NCI-H345 treated with DMSO at 0.1 percent for 48 hours (cell line): ENCODE measurements around the gene KBTBD3.
"Not testable (repeated sequence)": the region's sequence is repeated elsewhere in the genome, so short reads cannot be mapped to it uniquely, and the experiment has no call there.

Source experiments
- DNase-seq: peaks from one replicate; lab custom pipeline; 2025; ENCODE audit not compliant: unreplicated experiment; lab: John Stamatoyannopoulos, UW

Gene KBTBD3

DNA sequence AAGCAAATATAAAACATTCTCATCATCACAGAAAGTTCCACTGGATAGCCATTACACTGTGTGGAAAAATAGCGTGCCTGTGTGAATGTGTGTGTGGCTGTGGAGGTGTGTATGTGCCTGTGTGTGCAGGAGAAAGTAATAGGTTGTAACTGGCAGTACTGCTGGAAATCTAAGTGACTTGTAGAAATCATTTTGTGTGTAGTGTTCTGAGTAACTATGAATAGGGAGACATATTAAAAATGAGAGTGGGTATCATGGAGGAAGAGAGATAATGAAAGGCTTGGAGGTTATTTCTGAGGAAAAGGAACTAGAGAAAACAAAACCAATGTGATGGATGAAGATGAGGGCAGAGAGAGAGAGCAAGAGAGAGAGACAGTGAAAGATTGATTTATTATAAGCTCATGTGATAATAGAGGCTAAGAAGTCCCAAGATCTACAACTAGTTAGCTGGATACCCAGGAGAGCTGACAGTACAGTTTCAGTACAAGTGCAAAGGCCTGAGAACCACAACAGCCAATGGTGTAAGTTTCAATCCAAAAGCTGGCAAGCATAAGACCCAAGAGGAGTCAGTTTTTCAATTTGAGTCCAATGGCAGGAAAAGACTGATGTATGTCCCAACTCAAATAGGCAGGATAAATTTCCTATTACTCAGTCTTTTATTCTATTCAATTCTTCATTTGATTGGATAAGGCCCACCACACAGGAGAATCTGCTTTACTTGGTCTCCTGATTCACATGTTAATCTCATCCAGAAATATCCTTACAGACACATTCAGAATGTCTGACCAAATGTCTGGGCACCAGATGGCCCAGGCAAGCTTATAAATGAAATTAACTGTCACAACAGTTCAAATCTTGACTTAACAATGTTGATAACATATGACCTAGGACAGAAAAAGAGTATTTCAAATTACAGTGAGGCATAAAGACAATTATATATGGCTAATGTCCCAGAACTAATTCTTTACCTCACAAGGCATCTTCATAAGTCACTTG lies 14.9 kb downstream of the KBTBD3 start:
- DNase-seq, result no peak

DNA sequence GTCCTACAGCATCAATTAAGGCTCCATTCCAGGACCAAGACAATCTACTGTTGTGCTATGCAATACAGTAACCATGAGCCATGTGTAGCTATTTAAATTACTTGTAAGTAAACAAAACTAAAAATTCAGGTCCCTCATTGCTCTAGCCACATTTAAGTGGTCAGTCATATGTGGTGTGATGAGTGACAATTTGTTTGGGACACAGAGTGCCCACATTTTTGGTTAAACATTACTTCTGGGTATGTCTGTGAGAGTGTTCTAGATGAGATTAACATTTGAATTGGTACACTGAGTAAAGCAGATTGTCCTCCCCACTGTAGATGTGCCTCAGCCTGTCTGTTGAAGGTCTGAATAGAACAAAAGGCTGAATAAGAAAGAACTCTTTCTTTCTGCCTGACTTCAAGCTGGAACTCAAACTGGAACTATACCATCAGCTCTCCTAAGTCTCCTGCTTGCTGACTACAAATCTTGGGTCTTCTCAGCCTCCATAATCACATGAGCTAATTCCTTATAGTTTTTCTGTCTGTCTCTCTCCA lies 15.8 kb downstream of the KBTBD3 start:
- DNase-seq, result no peak

DNA sequence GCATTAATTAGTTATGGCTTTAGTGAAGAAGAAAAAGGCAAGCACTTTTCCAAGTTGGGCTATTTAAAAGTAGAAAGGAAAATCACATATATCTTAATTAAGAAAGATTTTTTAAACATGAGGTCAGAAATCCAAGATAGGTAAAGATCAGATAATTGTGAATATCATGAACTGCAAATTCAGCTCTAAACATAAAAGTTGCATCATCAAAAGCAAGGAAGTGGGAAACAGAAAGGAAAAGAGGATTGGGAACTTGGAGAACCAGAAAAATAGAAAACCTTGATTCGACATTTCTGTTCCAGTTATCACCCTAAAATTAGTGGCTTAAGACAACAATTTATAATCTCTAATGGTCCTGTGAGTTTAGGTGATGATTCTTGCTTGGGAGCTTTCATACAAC lies 17.5 kb downstream of the KBTBD3 start:
- no peak for DNase-seq

DNA sequence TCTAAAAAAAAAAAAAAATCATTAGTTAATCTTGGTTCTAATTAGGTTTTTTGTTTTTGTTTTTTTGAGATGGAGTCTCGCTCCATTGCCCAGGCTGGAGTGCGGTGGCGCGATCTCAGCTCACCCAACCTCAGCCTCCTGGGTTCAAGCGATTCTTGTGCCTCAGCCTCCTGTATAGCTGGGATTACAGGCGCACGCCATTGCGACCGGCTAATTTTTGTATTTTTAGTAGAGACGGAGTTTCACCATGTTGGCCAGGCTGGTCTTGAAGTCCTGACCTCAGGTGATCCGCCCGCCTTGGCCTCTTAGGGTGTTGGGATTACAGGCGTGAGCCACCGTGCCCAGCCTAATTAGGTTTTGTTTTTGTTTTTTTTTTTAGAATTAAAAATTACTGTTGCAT lies 18.8 kb downstream of the KBTBD3 start:
- not testable (repeated sequence) for DNase-seq

DNA sequence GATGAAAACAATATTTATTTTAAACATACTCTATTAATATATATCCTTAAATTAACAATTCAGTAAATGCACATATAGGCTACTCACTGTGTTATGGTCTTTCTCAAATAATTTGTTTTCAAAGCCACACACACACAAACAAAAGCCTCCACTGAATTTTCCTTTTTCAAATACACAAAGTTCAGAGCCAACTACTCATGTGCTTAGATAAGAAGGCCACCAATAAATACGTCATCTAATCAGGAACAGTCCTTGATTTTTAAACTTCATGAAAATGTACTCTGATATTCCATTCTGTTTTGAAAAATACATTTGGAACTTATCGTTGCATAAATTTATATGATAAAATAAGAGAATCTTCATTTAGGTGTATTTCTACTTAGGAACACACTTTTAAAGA lies 26.0 kb downstream of the KBTBD3 start:
- DNase-seq, result no peak

DNA sequence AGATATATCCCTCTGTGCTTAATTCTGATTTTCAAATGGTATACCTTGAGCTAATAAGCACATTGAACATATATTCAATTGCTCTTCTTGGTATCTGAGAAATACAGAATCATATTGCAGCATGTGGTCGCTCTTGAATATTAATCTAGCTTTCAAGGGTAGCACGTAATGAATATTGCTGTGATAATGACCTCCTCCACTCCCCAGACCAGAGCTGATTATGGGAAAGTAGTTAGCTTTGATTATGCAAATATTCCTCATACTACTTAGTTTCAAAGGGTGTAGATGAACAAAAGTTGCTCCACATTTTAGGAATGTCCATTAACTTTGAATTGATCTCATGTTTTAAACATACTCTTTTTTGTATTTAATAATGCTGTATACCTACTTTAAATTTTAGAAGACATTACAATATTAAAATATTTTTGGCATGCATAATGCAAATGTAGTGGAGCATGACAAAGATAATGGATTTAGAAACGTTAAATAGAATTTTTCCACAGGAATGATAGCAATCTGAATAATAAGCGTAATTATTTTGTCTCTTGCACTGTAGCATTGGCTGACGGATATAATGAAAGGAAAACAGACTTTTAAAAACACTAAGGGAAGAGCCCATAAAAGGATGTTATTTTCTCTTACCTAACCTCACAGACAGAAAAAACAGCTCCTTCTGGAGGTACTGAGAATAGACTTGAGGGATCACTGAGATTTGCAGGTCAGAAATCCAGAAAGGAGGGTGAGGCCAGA lies 27.2 kb downstream of the KBTBD3 start:
- no peak for DNase-seq

DNA sequence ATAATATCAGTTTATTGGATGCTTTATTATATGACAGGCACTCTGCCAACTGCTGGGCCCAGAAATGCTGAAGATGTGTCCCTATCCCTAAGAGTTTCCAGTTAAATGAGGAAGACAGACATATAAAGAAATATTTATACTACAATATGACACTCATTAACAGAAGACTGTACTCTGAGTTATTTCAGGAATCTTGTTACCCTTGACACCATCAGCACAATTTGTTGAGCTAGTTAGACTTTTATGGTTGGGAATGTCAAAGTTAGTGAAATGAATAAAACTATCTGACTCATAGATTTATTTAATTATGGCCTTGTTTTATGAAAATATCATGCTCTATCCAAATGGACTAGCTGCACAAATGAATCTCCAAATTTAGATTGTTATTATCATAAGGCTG lies 29.5 kb downstream of the KBTBD3 start:
- DNase-seq, result no peak

DNA sequence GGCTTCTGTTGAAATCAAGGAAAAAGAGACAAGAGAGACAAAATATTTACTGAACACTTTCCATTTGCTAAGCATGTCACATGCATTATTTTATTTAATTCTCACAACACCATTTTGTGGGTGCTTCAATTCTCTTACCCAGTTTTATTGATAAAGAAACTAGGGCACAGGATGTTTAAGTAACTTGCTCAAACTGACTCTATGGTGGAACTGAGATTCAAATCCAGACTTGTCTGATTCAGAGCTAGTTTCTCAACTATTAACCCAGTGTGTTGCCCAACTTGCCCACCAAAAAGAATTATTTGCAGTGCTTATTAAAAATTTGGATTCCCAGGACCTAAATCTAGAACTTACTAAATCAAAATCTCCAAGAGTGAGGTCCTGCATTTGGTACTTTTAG lies 33.6 kb downstream of the KBTBD3 start:
- DNase-seq, result no peak

DNA sequence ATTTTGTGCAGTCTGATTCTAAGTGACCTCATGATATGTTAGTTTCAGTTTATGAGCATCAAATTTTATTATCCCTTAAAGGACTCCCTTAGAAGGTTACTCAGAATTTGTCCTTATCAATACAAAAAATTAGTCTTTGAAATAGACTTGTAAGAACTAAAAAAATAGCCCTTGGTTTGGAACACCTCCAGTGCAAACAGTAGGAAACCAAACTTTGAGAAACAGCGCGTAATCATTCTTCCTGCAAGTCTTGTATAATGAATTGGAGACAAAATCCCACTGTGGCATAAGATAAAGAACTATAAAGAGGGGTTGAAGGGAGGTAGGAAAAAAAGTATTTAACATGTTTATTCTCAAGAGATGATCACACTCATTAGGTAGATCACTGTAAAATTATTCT lies 44.3 kb downstream of the KBTBD3 start:
- DNase-seq, result no peak

DNA sequence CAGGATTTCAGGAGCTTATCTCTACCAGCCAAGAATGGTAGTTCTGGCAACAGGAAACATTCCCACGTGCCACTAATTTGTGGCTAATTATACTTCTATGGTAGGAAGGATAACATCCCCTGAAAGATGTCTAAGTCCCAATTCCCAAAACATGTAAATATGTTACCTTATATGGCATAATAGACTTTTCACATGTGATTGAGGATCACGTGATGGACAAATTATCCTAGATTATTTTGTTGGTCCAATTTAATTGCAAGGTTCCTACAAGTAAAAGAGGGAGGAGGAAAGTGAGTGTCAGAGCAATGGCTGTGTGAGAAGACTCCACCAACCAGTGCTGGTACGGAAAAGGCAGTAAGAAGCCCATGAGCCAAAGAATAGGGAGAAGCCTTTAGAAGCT lies 45.2 kb downstream of the KBTBD3 start:
- DNase-seq, result no peak

DNA sequence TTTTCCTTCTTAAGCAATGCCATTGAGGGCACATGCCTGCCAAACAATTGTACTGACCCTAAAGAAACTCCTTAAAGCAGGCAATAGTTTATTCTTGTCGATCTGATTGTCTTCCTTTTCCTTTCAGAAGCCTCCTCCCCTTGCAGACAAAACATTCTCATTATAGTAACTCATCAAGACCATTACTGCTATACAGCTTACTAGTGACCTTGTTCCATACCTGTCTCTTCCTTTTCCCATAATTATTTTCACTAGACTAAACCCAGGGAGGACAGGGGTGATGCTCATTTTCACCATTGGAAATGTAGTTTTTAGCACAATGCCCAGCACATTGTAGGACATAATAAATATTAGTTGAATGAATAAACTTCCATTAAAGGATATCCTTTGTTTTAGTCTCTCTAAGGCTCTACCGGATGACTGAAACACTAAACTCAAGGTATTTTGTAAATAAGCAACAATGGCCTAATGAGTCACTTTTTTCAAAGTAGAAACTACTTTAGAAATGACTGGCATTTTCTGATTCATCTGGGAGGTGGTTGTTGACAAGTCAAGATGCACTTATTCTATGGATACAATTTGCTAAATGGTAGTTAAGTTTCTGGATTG lies 45.8 kb downstream of the KBTBD3 start:
- DNase-seq, result no peak

DNA sequence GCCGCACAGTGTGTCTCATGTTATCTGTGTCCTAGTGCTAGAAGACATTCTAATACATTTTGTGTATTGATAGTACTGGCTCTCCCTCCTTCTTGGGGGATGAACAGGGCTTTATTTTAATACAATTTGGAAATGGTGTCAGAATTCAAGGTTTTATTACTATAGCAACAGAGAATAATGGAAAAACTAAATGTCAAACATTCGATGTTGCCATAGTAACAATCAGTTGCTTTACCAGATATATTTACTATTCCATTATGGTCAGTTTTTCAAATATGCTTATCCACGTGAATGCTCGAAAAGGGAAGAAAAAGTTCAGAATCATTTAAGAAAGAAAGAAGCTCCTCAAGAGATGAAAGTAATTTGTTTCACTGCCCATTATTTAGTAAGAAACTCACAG lies 46.5 kb downstream of the KBTBD3 start:
- DNase-seq, result no peak

DNA sequence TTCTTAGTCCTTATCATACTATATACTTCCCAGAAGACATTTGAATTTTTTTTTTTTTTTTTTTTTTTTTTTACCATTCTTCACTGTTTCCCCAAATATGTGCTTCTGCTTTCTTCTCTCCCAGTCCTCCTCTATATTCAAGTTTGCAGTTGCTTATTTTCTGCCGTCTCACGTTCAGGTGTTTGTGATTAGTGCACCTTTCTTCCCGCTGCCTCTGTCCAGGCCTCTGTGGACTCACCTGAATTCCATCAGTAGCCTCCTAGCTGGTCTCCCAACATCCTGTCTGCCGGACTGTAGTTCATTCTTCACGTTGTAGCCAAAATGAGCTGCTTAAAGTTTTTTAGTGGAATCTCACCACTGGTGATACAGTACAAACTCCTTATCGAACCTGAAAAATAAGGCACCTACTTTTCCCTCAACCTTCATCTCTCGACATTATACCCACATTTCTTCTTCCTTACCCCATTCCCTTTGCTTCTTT lies 54.3 kb downstream of the KBTBD3 start:
- no peak for DNase-seq

DNA sequence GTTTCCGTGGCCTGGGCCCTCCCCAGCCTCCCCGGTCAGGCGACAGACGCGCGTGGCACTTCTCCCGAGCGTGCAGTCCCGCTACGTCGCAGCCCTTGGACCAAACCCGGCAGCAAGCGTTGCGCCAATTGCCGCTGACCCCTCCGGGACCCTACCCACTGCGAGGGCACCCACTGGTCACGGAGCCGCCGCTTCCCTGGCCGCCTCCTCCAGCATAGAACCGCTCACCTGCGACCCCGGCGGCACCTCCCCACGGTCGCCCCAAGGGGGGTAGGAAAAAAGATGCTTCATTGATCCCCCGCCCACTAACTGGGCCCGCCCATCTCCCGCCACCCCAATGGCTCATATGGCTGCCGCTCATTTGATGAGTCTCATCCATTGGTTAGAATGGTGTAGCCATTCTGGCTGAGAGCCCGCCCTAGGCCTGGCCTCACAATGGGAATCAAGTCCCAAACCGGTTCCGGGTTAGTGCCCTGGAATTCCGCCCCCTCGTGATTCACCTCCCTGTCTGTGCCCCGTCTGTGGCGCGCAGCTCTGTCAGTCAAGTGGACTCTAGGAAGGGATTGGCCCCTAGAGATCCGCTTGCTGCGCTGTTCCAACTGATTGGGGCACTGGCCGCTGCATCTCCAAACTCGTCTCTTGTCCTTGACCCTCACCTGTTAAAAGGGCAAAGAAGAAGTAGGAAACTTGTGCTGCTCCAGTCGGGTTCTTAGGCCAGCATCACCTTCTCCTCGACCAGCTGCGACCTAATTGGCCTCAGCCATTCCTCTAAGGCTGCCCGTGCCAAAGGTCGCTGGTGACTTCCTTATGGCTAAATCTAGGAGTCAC lies 55.0 kb downstream of the KBTBD3 start, which contains the start of gene MSANTD4:
TSS of gene MSANTD4 (minus strand) at position 274 of the 828 bp plus-strand sequence. CDS start 11,323 bp downstream, outside the sequence.
- peak; percentile 98 for DNase-seq

DNA sequence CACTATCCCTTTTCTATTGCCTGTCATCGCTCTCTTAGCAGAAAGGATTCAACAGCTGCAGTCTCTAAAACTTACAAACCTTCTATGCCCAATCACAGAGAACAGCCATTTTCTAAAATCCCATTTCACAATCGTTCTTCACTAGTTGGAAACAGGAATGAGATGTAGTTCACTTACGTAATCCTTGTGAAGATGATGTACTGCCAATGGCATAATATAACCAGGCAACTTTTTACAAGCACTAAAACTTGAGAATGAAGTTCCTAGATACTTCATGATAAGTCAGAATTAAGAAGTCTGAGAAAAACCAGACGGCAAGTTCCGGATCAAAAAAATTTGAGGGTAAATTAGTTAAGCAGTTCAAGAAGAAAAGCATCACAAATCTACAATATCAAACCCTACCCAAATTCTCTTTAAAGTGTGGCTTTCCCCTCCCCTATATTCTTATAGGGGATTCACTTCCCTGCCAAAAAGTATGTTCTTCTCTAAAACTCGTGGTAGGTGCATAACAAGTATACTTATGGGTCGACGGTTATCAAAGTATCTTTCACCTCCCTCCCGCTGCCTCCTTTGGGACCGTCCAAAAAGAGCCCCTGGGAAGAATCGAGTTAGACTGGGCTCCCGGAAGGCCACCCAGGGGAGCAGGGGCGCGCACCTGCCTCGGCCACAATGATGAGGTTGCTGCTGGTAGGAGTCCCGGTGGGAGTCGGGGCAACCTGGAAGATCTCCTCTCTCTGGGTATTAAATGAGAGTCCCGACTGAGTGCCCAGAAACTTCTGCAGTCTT lies 55.8 kb downstream of the KBTBD3 start:
- peak; percentile 33 for DNase-seq

DNA sequence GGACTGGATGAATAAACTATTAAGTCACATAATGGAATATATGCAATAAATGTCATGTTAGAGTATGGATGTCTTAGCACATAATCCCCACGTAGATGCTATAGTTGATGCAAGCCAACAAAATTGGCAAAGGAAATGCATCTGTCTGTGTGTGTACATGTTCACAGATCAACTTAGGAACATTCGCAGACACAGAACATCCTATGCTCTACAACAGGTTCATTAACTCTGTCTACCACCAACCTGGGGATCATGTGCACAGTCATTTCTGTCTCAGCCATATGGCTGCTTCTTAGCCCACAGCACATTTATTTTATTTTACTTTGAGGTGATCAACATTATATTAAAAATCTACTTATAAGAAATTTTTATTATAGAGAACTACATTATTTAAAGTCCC lies 60.1 kb downstream of the KBTBD3 start:
- no peak for DNase-seq

DNA sequence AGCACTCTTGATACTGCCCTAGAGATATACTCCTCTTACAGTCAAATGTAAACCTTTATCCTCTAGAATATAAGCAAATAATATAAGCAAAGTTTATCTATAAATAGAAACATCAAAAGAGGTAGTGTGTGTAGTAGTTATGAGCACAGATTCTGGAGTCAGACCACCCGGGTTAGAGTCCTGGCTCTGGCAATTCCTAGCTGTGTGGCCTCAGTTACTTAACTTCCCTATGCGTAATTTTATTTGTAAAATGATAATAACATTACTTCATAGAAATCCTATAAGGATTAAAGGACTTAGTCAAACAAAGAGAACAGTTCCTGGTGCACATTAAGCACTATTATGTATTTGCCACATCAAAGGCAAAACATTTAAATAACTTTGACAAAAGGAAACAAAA lies 62.1 kb downstream of the KBTBD3 start:
- no peak for DNase-seq

DNA sequence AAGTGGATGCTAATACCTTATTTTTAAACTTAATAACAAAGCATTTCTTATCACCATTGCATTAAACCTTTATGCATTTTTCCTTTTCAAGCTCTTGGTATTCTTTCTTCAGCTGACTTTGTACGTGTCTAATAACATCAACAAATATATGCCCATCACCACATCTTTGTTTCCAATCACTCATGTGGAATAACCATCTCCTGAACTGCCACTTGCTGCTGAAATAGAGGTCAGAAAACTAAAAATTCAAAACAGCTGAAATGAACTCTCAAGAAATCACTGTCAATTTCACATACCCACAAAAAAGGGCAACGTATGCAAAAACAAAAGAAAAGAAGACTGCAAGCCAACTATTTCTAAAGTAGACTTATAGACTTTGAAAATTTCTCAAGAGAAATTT lies 62.5 kb downstream of the KBTBD3 start:
- no peak for DNase-seq

DNA sequence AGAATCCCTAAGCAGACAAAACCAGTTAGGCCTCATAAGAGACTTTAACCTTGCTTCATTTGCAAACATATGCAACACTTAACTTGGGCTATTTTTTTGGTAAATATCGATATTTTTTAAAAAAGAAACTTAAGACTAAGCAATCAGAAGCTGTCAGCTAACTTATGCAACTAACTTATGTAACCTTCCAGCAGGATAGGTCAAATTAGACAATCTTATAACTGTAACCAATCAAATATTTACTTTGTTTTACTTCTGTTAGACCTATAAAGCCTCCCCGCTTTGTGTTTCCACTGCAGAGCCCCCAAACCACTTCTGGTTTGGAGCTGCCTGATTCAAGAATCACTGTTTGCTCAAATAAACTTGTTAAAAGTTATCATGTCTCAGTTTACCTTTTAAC lies 63.1 kb downstream of the KBTBD3 start:
- no peak for DNase-seq

DNA sequence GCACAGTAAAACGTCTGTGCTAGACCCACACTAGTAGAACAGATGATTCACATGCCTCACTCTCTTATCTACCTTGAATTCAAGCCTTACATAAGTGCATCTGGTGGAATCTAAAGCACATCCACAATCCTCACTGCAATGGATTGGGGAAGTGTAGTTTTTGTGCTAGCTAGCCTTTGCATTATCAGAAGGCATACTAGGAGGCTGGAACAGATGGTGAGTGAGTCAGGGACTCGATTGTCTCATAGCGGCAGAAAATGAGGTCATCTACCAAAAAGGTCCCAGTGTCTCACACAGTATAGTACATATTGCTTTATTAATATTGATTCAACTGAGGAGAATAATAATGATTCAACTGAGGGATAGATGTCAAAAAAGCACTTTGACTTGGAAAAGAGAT lies 64.4 kb downstream of the KBTBD3 start:
- no peak for DNase-seq
